Erythroblast (primary cell): ENCODE results near the gene FHL3.
A peak's percentile ranks its signal among the peaks of the same experiment; 100 is the strongest.
"Not testable (repeated sequence)": the region's sequence is repeated elsewhere in the genome, so short reads cannot be mapped to it uniquely, and the experiment has no call there.

Experiments
- DNase-seq, 2 experiments: peaks; one replicate each; lab custom pipeline; 2025; lab: John Stamatoyannopoulos, UW
- GATA1 ChIP-seq: IDR thresholded peaks from 2 replicates; pipeline ENCODE4 v1.6.1; 2011; ENCODE audit warnings: low read depth, mild to moderate bottlenecking, control low read depth, low read length, moderate library complexity
- POLR2A ChIP-seq: IDR thresholded peaks from 2 replicates; pipeline ENCODE4 v1.6.1; 2011; ENCODE audit warnings: mild to moderate bottlenecking, low read length

FHL3 gene

DNA sequence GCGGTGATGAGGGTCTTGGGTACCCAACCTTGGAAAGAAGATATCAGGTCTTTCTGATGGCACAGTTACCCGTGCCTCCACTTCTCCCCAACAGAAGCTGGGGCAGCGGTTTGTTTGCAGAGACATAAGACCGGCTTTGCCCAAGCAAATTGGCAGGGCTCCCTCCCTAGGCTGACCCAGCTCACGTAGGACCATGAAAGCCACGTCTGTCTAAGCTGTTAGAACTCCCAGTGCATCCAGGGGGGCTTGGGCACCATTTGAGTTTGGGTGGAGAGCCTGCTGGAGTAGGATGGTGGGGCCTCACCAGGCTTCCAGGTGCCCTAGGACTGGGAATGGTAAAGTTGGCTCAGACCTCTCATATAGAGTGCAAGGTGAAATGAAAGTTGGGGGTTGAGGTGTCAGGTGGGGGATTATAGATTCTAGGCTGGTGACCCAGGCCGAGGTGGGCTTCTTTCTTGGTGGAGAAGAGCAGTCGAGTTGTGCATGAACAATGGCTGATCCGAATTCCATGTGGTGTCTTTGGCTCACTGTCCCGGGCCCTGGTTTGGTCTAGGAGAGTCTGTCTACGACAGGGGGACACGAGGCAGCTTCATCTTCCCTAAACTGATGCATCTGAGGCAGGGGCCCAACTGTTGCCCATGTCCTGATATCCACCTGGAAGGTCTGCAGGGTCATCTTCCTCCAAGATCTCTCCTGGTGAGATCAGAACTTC lies 37.9 kb upstream of the FHL3 start:
- DNase-seq, result no peak
- TF ChIP-seq GATA1 (no peak), POLR2A (no peak)

DNA sequence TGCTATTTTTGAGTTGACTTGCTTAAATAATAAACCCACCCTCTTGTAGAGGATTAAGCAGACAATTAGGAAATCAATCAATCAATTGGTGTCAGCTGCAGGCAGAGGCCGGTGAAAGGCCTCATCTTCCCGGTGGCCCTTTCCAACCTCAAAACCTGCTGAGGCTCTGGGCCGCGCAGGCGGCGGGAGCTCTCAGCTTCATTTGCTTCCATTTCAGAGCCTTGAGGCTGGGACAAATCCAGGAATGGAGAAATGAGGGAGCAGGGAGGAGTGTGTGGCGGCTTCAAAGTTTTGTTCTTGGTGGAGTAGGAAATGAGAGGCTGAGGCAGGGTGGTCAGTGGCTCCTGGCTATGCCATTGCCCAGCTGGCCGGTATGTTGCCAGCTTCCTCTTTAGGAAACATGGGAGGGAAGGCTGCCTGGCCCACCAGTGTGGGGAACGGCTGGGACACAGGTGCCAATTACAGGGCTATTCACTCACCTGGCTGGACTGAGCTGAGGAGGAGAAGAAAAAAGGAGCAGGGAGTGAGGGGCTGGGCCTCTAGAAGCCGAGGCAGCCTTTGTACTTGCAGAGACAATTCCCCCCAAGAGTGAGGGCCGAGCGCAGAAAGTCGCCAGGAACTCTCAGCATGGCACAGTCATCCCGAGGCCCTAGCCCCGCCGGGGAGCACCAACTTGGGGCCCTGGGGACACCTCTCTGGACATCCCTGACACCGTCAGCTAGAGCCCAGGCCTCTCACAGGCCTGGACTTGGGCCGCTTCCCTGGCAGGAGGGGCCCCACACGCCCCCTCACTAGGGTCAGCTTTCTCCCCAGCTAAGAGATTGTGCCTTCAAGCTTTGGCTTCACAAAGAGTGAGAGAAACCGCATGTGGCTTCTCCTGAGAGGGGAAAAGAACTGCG lies 36.9 kb upstream of the FHL3 start:
- TF ChIP-seq GATA1 (no peak), POLR2A (no peak)
- DNase-seq, result no peak

DNA sequence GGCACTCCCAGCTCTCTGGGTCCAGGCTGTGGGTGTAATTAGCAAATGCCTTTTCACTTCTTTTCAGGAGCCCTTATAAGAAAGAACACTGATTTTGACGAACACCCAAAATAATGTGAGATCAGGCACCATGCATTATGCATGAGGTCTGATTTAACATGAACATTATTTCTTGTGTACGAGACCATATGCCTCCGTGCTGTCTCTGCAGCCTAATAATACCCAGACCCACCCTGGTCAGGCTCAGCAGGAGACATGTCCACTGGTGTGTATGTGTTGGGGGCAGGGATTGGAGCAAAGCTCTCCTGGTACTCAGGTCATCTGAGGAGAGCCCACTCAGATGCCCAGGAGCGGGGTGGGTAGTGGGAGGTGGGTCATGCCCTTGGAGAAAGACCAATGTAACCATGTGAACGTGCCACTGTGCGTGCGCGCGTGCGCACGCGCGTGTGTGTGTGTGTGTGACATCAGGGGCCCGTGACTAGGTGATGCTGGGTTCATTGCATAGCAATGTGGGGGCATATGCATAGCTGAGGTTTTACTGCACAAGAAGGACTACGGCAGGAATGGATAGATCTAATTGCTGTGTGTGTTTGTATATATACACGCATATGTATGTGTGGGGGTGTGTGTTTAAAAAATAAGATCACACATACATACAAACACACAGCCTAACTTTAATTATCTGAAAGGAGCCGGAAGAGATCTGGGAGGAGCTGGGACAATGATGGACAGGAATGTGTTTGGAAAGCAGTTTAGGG lies 34.2 kb upstream of the FHL3 start:
- DNase-seq, result no peak

DNA sequence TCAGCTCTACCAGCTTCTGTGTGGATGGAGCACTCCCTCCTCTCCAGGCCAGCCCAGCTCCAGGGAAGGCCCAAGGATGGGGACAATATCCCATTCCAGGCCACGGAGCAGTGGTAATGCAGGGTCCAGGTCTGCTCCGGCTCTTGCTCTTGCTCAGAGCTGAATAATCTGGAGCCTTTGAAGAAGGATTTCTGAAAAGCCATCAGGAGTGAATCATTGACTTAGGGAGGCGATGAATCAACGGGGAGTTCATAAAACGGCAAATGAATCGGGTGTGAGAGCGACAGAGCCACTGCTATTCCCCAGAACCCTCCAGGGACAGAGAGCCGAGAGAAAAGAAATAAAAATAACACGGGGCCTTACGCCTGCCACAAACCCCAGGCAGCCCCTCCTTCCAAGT lies 33.5 kb upstream of the FHL3 start:
- DNase-seq, result no peak
- TF ChIP-seq GATA1, result no peak
- no peak for TF ChIP-seq POLR2A

More for the DNA sequence above, 34.2 kb upstream of the FHL3 start:
- no peak for TF ChIP-seq POLR2A

DNA sequence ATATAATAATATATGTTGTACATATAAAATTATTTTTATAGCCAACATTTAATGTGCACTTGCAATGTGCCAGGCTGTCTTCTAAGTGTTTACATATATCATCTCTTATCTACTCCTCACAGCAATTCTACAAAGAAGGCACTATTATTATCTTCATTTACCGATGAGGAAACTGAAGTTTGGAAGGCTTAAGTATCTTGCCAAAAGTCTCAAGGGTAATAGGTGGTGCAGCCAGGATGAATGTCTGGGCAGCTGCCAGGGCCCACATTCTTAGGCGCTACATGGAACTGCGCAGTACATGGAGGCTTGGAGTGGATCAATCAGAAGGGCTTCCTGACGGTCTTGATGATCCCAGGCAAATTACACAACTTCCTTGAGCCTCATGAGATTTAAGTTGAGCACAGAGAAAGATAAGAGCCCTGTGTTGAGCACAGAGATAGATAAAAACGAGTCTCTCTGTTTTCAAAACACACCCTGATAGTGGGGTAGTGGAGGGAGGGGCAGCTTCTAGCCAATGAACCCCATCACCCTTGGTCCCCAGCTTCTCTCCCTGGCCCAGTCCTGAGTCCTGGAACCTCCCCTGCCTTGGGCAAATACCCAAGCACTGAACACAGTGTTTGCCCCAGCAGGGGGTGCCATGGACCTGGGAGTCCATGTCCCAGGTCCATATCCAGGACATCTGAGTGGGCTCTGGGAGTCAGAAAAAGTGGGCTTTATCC lies 32.1 kb upstream of the FHL3 start:
- no peak for TF ChIP-seq POLR2A
- no peak for TF ChIP-seq GATA1
- DNase-seq, result peak; percentile 79 to 93

DNA sequence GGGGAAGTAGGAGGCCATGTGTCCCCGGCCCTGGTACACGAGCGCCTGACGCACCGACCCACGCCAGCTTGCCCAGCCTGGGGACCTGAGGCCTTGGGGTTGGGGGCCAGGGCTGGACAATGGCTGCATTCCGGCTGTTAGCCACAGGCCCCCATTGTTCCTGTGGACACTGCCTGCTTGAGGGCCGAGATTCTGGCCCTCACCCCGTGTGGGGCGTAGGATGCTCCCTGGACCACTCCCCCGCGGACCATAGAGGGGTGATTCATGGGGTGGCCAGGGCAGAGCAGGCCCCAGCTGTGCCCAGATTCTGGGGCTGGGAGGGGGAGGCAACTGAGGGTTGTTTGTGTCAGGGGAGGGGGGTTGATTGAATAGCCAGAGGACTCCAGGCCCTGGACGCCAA lies 29.6 kb upstream of the FHL3 start:
- DNase-seq, result no peak
- TF ChIP-seq GATA1 (no peak), POLR2A (no peak)

DNA sequence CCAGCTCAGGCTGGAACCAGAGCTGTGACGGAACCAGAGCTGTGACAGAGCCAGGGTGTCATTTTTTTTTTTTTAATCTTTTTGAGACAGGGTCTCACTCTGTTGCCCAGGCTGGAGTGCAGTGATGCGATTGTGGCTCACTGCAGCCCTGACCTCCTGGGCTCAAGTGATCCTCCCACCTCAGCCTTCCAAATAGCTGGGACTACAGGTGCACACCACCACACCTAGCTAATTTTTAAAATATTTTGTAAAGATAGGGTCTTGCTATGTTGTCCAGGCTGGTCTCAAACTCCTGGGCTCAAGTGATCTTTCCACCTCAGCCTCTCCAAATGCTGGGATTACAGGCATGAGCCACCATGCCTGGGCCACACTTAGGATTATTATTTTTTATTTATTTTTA lies 27.7 kb upstream of the FHL3 start:
- not testable (repeated sequence) for DNase-seq

DNA sequence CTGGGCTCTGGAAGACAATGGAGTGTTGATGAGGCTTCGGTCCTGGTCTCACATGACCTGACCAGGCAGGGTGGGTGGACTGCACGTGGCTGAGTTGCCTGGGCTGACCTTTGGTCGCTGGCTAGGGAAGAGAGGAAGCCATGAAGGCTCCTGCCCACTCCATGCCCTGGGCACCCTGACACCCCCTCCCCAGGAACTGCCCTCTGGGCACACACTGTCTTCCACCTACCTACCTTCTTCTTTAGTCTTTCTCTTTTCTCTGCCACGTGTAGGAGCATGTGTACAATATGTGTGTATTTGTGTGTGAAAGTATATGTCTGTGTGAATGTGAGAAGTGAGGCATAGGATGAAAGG lies 26.2 kb upstream of the FHL3 start:
- DNase-seq, result no peak

DNA sequence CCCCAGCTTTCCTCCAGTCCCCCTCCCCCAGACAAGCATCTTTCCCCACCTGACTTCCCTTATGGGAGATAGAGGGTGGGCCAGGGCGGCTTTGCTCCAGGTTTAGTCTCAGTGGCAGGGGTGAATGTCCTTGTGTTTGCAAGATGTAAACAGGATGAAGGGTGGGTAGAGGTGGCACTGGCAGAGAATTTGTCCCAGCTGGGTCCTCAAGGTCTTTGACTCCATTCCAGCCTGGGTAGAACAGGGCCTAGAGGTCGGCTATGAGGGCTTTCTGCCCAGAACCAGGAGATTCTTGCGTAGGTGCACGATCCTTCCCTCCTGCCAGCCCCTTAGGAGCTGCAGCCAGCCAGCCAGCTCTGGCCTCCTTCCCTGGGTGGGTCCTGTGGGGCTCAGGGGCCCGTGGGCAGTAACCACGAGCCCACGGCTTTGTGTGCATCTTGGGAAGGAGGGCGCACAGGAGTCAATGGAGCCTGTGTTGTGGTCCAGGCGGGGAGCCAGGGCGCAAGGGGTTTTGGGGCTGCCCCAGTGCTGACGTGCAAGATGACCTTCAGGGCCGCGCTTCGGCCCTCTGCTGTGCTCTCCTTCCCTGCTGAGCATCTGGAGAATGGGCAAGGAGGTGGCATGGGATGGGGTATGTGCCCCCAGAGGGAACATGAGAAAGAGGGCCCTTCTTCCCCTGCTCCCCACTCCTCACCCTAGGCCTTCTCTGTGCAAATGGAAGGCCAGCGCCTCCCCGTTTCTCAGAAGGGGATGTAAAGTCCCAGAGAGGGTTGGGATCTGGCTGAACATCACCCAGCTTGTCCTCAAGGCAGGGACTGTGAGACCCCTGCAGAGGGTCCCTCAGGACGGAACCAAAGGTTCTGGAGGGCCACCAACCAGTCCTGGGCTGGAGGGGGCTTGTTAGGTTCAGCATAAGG lies 25.5 kb upstream of the FHL3 start:
- TF ChIP-seq GATA1 (no peak), POLR2A (no peak)
- no peak for DNase-seq

More for the DNA sequence above, 26.2 kb upstream of the FHL3 start:
- TF ChIP-seq POLR2A (no peak), GATA1 (no peak)

DNA sequence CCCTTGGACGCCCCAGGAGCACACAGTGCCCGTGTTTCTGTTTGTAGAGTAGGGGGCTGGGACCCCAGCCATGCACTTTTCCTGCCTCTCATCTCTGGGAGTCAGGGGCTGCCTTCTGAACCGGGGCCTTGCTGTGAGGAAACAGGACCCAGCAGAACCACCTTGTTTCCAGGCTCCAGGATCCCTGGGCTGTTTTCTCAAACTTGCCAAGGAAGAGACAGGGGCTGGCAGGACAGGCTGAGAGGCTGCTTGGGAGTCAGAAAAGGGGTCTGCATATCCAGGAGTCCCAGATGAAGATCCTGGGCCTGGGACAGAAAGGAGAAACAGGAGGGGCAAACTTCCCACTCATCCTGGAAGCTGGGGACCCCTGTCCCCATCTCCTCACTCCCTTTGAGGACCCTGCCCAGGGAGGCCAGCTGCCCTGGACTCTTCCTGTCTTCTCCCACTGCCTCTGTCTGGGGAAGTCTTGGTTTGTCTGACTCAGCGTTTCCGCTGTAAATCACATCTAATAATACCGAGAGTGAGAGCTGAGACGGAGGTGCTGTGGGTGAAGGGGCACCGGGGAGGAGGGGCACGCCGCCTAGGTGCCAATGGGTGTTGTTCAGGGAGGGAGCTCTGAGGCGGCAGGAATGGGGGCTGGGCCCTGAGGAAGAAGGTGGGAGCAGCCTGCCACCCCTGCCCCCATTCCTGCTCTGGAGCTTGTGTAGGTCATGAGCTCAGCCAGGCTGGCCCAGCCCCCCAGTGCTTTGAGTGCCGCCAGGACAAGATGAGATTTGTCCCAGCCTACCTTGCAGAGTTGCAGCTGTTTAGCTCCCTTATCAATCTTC lies 24.6 kb upstream of the FHL3 start:
- no peak for TF ChIP-seq POLR2A
- TF ChIP-seq GATA1, result no peak
- DNase-seq, result no peak

DNA sequence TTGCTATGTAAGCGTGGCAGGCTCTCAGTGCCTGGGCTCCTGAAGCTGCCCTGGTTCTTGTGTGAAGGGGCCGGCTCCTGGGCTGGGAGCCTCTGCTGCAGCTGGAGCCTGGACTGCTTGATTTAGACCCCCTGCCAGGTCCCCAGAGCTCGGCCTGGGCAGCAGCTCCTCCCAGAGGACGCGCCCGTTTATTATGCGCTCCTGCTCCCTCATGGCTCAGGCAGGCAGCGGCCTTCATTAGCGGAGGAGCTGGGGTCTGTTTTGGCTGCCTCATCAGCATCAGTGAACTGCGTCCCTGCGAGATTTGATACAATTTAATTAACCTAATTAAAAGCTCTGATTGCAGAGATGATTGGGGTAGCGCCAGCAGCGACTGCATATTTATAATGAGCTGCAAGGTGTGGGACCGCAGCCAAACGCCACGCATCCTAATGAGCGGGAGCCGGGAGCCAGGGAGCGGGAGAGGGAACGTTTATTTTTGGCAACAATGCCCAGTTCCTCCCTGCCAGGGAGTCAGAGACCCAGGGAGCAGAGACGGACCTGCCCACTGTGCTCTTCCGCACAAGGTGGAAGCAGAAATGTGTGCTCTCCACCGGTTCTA lies 23.9 kb upstream of the FHL3 start:
- DNase-seq, result no peak
- TF ChIP-seq GATA1 (no peak), POLR2A (no peak)

DNA sequence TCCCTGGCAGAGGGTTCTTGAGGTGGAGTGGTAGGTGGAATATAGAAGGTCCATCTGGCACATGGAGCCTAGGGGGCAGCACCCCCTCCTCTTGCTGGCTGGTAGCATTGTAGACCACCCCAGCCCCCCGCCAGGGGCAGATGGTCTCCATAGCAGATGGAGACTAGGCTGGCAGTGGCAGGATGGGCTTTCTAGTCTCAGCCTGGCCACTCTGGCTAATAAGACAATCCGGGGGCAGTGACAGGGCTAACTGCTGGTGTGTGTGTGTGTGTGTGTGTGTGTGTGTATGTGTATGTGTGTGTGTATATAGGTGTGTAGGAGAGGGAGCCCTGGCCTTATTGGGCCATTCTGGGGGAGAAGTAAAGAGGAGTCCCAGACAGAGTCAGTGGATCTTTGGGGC lies 23.4 kb upstream of the FHL3 start:
- TF ChIP-seq GATA1 (no peak), POLR2A (no peak)
- no peak for DNase-seq
